Measurements from ENCODE around the gene PNMA1. TPM values are rescaled to one million over a fixed set of nuclear protein-coding genes. Genes with fewer than 3 reads are reported as not detected.

The PNMA1 gene
- total RNA-seq, 1 experiment from 2014 or later, result 24.6 TPM

- TF ChIP-seq CTCF (IDR thresholded peaks at IDR 0.05 in 2 of 3, conservative IDR thresholded peaks at IDR 0.05 in 1 of 3; ENCODE audit: borderline replicate concordance in 1 of 3, insufficient read depth in 1 of 3, low read depth in 2 of 3, low read length in 2 of 3), result no peak
- no peak for TF ChIP-seq EGR1 (IDR thresholded peaks at IDR 0.05; ENCODE audit: low read depth)
Measured at GRCh38 chr14:73722581-73722980, 8.4 kb upstream of the PNMA1 start (continued).

GRCh38 chr14:73721101-73721821, 7.1 kb upstream of the PNMA1 start:
- Histone ChIP-seq H3K9me2 (ENCODE audit: insufficient read depth) (no peaks in the 10 kb centered on the region), H3K4me2 (ENCODE audit: low read length) (no peak overlapping the region), H3K9me3 (ENCODE audit: control insufficient read depth in 1 of 2, insufficient read depth in 1 of 2, low read depth in 1 of 2, low read length in 2 of 2) (no peaks in the 10 kb centered on the region), H2AFZ (ENCODE audit: low read depth, low read length, poor library complexity, severe bottlenecking) (no peak overlapping the region), H4K20me1 (ENCODE audit: insufficient read depth) (no peaks in the 10 kb centered on the region), H3K27me3 (ENCODE audit: insufficient read depth, low read length) (no peaks in the 10 kb centered on the region), H3K27ac (ENCODE audit: low read depth, low read length) (no peak overlapping the region), H3K9ac (ENCODE audit: low read length) (no peak overlapping the region), H3K4me1 (ENCODE audit: control insufficient read depth in 1 of 2, insufficient read depth in 2 of 2, low read length in 2 of 2) (peaks cover 0 to 7% of the 10 kb centered on the region in 2 experiments; a peak in 2 of 4 replicates), H3K36me3 (ENCODE audit: control insufficient read depth in 1 of 2, insufficient read depth in 2 of 2, low read length in 2 of 2) (peaks cover 37 to 48% of the 10 kb centered on the region in 2 experiments; a peak in 3 of 4 replicates), H3K4me3 (replicated peaks in 1 of 2; ENCODE audit: low read depth in 1 of 2, low read length in 2 of 2) (no peak overlapping the region), H3K79me2 (ENCODE audit: insufficient read depth, low read length) (no peaks in the 10 kb centered on the region)
- POLR2A ChIA-PET, result no interaction called here
- TF ChIP-seq ATF3 (IDR thresholded peaks at IDR 0.05), result no peak
- TF ChIP-seq TCF7L2 (IDR thresholded peaks at IDR 0.05; ENCODE audit: borderline replicate concordance, extremely low read depth, insufficient read depth, insufficient read length), result no peak
- no peak for TF ChIP-seq POLR2AphosphoS5 (IDR thresholded peaks at IDR 0.05; ENCODE audit: low read depth, low read length)
- no peak for TF ChIP-seq ZFX (IDR thresholded peaks at IDR 0.05)
- no peak for TF ChIP-seq EZH2 (IDR thresholded peaks at IDR 0.05)
- TF ChIP-seq ZNF274 (IDR thresholded peaks at IDR 0.05; ENCODE audit: low read depth, low read length), result no peak
- no peak for TF ChIP-seq CBX3 (IDR thresholded peaks at IDR 0.05; ENCODE audit: low read depth)
- TF ChIP-seq EZH2phosphoT487 (IDR thresholded peaks at IDR 0.05; ENCODE audit: borderline replicate concordance), result no peak
- DNase-seq (ENCODE audit: low read depth, low spot score) (no peak), ATAC-seq (no peak)
- BruUV-seq (replicated peaks), result no TSS peak
- CTCF ChIA-PET, result no interaction called here
- RAD21 ChIA-PET (ENCODE audit: low non-redundant PET in 1 of 2, low total read pairs in 2 of 2, uncharacterized antibody in 2 of 2, unreplicated experiment in 2 of 2), result no interaction called here
- intact Hi-C loops (cut with micrococcal nuclease), result no loop called here

Data from HCT116 (cell line).